Measurements from ENCODE around the gene MAN1C1. TPM values are rescaled to one million over a fixed set of nuclear protein-coding genes. Genes with fewer than 3 reads are reported as not detected.

MAN1C1 gene
- total RNA-seq, 1 donor from 2014 or later = 9.1 TPM

GRCh38 chr1:25679171-25679570 lies 62.6 kb downstream of the MAN1C1 start:
- peaks cover 4% of the 10 kb centered on the region for H3K27me3 Mint-ChIP-seq
- H3K4me3 Mint-ChIP-seq = no peak overlapping the region
- peaks cover 24% of the 10 kb centered on the region for H3K4me1 Mint-ChIP-seq (ENCODE audit: unreplicated experiment)
- H3K27ac Mint-ChIP-seq = no peak overlapping the region
- TF ChIP-seq CTCF (conservative IDR thresholded peaks at IDR 0.05) = no peak
- H3K9me3 Mint-ChIP-seq = no peaks in the 10 kb centered on the region
- no peak for DNase-seq (ENCODE audit: extremely low spot score, unreplicated experiment)
- no peaks in the 10 kb centered on the region for H3K36me3 Mint-ChIP-seq

GRCh38 chr1:25680701-25681100 lies 64.1 kb downstream of the MAN1C1 start:
- no peaks in the 10 kb centered on the region for H3K9me3 Mint-ChIP-seq
- no peaks in the 10 kb centered on the region for H3K36me3 Mint-ChIP-seq
- TF ChIP-seq CTCF (conservative IDR thresholded peaks at IDR 0.05) = no peak
- H3K4me3 Mint-ChIP-seq = no peak overlapping the region
- DNase-seq (ENCODE audit: extremely low spot score, unreplicated experiment) = no peak
- peaks cover 24% of the 10 kb centered on the region for H3K4me1 Mint-ChIP-seq (ENCODE audit: unreplicated experiment)
- peaks cover 4% of the 10 kb centered on the region for H3K27me3 Mint-ChIP-seq
- no peak overlapping the region for H3K27ac Mint-ChIP-seq

- Mint-ChIP-seq H3K9me3 (no peaks in the 10 kb centered on the region), H3K36me3 (no peaks in the 10 kb centered on the region), H3K4me3 (no peak overlapping the region), H3K27ac (no peak overlapping the region), H3K27me3 (peaks cover 4% of the 10 kb centered on the region), H3K4me1 (ENCODE audit: unreplicated experiment) (peaks cover 15% of the 10 kb centered on the region)
- TF ChIP-seq CTCF (conservative IDR thresholded peaks at IDR 0.05) = no peak
- no peak for DNase-seq (ENCODE audit: extremely low spot score, unreplicated experiment)
These were observed 65.5 kb downstream of the MAN1C1 start for GRCh38 chr1:25682059-25682601.

GRCh38 chr1:25683177-25683576 lies 66.6 kb downstream of the MAN1C1 start:
- no peaks in the 10 kb centered on the region for H3K36me3 Mint-ChIP-seq
- no peak overlapping the region for H3K4me3 Mint-ChIP-seq
- H3K4me1 Mint-ChIP-seq (ENCODE audit: unreplicated experiment) = peaks cover 12% of the 10 kb centered on the region
- no peaks in the 10 kb centered on the region for H3K9me3 Mint-ChIP-seq
- peaks cover 4% of the 10 kb centered on the region for H3K27me3 Mint-ChIP-seq
- DNase-seq (ENCODE audit: extremely low spot score, unreplicated experiment) = no peak
- no peak for TF ChIP-seq CTCF (conservative IDR thresholded peaks at IDR 0.05)
- no peak overlapping the region for H3K27ac Mint-ChIP-seq

- Mint-ChIP-seq H3K9me3 (no peaks in the 10 kb centered on the region), H3K36me3 (no peaks in the 10 kb centered on the region), H3K4me1 (ENCODE audit: unreplicated experiment) (peaks cover 18% of the 10 kb centered on the region), H3K27me3 (peaks cover 4% of the 10 kb centered on the region), H3K27ac (no peak overlapping the region), H3K4me3 (no peak overlapping the region)
- no peak for DNase-seq (ENCODE audit: extremely low spot score, unreplicated experiment)
- no peak for TF ChIP-seq CTCF (conservative IDR thresholded peaks at IDR 0.05)
These were observed 67.1 kb downstream of the MAN1C1 start for GRCh38 chr1:25683731-25684130.

All from type B pancreatic cell (in vitro differentiated cells).